ENCODE results near the gene IPO7.

GRCh38 chr11:9379041-9379440 is 5.4 kb upstream of the IPO7 start:
- TF ChIP-seq, protein P1, sequence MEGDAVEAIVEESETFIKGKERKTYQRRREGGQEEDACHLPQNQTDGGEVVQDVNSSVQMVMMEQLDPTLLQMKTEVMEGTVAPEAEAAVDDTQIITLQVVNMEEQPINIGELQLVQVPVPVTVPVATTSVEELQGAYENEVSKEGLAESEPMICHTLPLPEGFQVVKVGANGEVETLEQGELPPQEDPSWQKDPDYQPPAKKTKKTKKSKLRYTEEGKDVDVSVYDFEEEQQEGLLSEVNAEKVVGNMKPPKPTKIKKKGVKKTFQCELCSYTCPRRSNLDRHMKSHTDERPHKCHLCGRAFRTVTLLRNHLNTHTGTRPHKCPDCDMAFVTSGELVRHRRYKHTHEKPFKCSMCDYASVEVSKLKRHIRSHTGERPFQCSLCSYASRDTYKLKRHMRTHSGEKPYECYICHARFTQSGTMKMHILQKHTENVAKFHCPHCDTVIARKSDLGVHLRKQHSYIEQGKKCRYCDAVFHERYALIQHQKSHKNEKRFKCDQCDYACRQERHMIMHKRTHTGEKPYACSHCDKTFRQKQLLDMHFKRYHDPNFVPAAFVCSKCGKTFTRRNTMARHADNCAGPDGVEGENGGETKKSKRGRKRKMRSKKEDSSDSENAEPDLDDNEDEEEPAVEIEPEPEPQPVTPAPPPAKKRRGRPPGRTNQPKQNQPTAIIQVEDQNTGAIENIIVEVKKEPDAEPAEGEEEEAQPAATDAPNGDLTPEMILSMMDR (IDR thresholded peaks at IDR 0.05): no peak
- no peak for TF ChIP-seq EP300 (IDR thresholded peaks at IDR 0.05)
- TF ChIP-seq POLR2AphosphoS5 (IDR thresholded peaks at IDR 0.05): no peak

Measured in suprapubic skin (tissue), 4 donors.